K562 (cell line): ENCODE results near the gene DAAM1. TPM values are rescaled to one million over a fixed set of nuclear protein-coding genes. Genes with fewer than 3 reads are reported as not detected.

Experiments used
- ATAC-seq: fragments of 200-7000 bp; cut with Tn5 transposase; 3 replicates; pipeline ENCODE4 v1.9.1; 2020; ENCODE audit warnings: moderate library complexity
- BruUV-seq: library from RNA; stranded (reverse); fragments of 400-500 nt; replicated peaks from 2 replicates; lab custom pipeline; 2021; lab: Mats Ljungman, UMichigan
- CTCF ChIA-PET: fragments of 300-600 bp; formaldehyde crosslinking; extraction: SDS; loops from one replicate; lab custom pipeline; 2021; ENCODE audit warnings: low intra/inter-chr PET ratio; lab: Yijun Ruan, JAX
- POLR2A ChIA-PET: fragments of 300-600, 350-650 bp; sonication (Branson Sonifier 250); formaldehyde crosslinking; extraction: SDS; loops from one replicate; lab custom pipeline; 2021; ENCODE audit warnings: antibody characterized with exemption, inconsistent platforms; lab: Yijun Ruan, JAX
- DNase-seq, 4 experiments: peaks; one replicate each; pipeline versions ENCODE4 v3.0.0 to v3.0.0-alpha.2; 2011 to 2018; ENCODE audit warnings: low spot score in 3 of 4, mixed read lengths in 3 of 4; ENCODE audit errors: extremely low read depth in 1 of 4
- FAIRE-seq: peaks from 2 replicates; lab custom pipeline; 2011; peaks lifted over from hg19 to GRCh38; lab: Jason Lieb, UNC
- H2AFZ ChIP-seq: 2 replicates; pipeline ENCODE4 v1.6.0; 2011; ENCODE audit warnings: low read depth, low read length, control low read depth, inconsistent platforms
- H3K27ac ChIP-seq: fragments of 200-600 bp; 3 replicates; pipeline ENCODE4 v1.8.0; 2011; ENCODE audit warnings: low read depth, mild to moderate bottlenecking, control low read depth, inconsistent platforms, low read length, moderate library complexity, mixed read lengths; ENCODE audit errors: extremely low read depth
- H3K27me3 ChIP-seq, 2 experiments: fragments of 300-600 bp in 1 of 2; 2 replicates in 1 of 2; 3 replicates in 1 of 2; pipeline versions ENCODE4 v1.6.0 to v1.8.0; 2011; ENCODE audit warnings: inconsistent platforms in 2 of 2, low read length in 2 of 2, mild to moderate bottlenecking in 1 of 2, mixed read lengths in 1 of 2, moderate library complexity in 1 of 2; ENCODE audit not compliant: control insufficient read depth in 2 of 2, insufficient read depth in 2 of 2
- H3K36me3 ChIP-seq: fragments of 300-600 bp; 3 replicates; pipeline ENCODE4 v1.8.0; 2011; ENCODE audit warnings: mild to moderate bottlenecking, low read length, inconsistent platforms; ENCODE audit not compliant: control insufficient read depth, insufficient read depth
- H3K4me1 ChIP-seq, 2 experiments: fragments of 200-600 bp in 1 of 2; replicated peaks in 1 of 2; 2 replicates in 1 of 2; 3 replicates in 1 of 2; pipeline versions ENCODE4 v1.5.1 to v1.8.0; 2011; ENCODE audit warnings: inconsistent platforms in 2 of 2, low read length in 2 of 2, mild to moderate bottlenecking in 1 of 2, mixed read lengths in 1 of 2, moderate library complexity in 1 of 2; ENCODE audit not compliant: control insufficient read depth in 2 of 2, insufficient read depth in 2 of 2
- H3K4me2 ChIP-seq: 2 replicates; pipeline ENCODE4 v1.6.1; 2011; ENCODE audit warnings: low read length, control low read depth, inconsistent platforms, mixed read lengths; ENCODE audit not compliant: insufficient read depth
- H3K4me3 ChIP-seq: fragments of 200-600 bp; sonication (generic), shearing (Covaris generic); 2 replicates; pipeline ENCODE4 v1.5.1; 2016; ENCODE audit warnings: control low read depth, inconsistent platforms
- H3K79me2 ChIP-seq: fragments of 200-600 bp; 3 replicates; pipeline ENCODE4 v1.8.0; 2011; ENCODE audit warnings: low read length, inconsistent platforms; ENCODE audit not compliant: control insufficient read depth, insufficient read depth
- H3K9ac ChIP-seq, 2 experiments: 2 replicates each; pipeline versions ENCODE4 v1.6.0 to v1.6.1; 2011; ENCODE audit warnings: low read depth in 2 of 2, low read length in 2 of 2, control low read depth in 1 of 2, inconsistent platforms in 1 of 2, mild to moderate bottlenecking in 1 of 2, mixed read lengths in 1 of 2; ENCODE audit not compliant: insufficient read depth in 1 of 2
- H3K9me1 ChIP-seq: one replicate; pipeline ENCODE4 v1.6.0; 2011; ENCODE audit warnings: inconsistent platforms, mild to moderate bottlenecking, low read length, moderate library complexity; ENCODE audit not compliant: control insufficient read depth, insufficient read depth
- H3K9me3 ChIP-seq: replicated peaks from 2 replicates; pipeline ENCODE4 v1.5.1; 2011; ENCODE audit warnings: low read depth, low read length, inconsistent platforms; ENCODE audit not compliant: control insufficient read depth, insufficient read depth
- H4K20me1 ChIP-seq: replicated peaks from 2 replicates; pipeline ENCODE4 v1.6.1; 2011; ENCODE audit warnings: low read length, inconsistent platforms, mixed read lengths; ENCODE audit not compliant: control insufficient read depth, insufficient read depth
- ADNP ChIP-seq: fragments of 200-800 bp; sonication (Bioruptor generic); IDR thresholded peaks from 2 replicates; pipeline ENCODE4 v1.6.1; 2016; ENCODE audit warnings: missing genetic modification characterization, missing compliant biosample characterization
- E2F1 ChIP-seq: sonication (generic); formaldehyde crosslinking; IDR thresholded peaks from 2 replicates; pipeline ENCODE4 v1.8.1; 2023; ENCODE audit warnings: mild to moderate bottlenecking, missing genetic modification reagents, moderate library complexity
- HNRNPK ChIP-seq: fragments of 200-400 bp; formaldehyde crosslinking; IDR thresholded peaks from one replicate; pipeline ENCODE4 v1.6.1; 2018; ENCODE audit warnings: mild to moderate bottlenecking, low read depth, low read length; ENCODE audit not compliant: poor library complexity, severe bottlenecking
- KLF6 ChIP-seq: fragments of 250-450 bp; sonication (Bioruptor Pico); IDR thresholded peaks from 2 replicates; pipeline ENCODE4 v1.4.0; 2020; ENCODE audit warnings: mild to moderate bottlenecking, moderate library complexity, borderline replicate concordance
- NFIX ChIP-seq: fragments of 250-450 bp; sonication (Bioruptor Pico); IDR thresholded peaks from 2 replicates; pipeline ENCODE4 v1.4.0; 2020; ENCODE audit warnings: low read depth, mild to moderate bottlenecking, moderate library complexity
- POLR2A ChIP-seq: fragments of 450-650 bp; conservative IDR thresholded peaks from 2 replicates; pipeline ENCODE4 v1.6.1; 2016
- RBBP5 ChIP-seq: fragments of 200-600 bp; sonication (generic); IDR thresholded peaks from 2 replicates; pipeline ENCODE4 v1.6.1; 2012; ENCODE audit warnings: borderline replicate concordance, mild to moderate bottlenecking, low read length, control low read depth, inconsistent platforms; ENCODE audit not compliant: insufficient read depth, poor library complexity, severe bottlenecking
- RNF2 ChIP-seq: sonication (generic); IDR thresholded peaks from 2 replicates; pipeline ENCODE4 v1.6.1; 2016
- SRSF7 ChIP-seq: fragments of 200-400 bp; formaldehyde crosslinking; optimal IDR thresholded peaks from 2 replicates; pipeline ENCODE3; 2017; ENCODE audit warnings: mild to moderate bottlenecking, low read depth, low read length
- TAF1 ChIP-seq: IDR thresholded peaks from 2 replicates; pipeline ENCODE4 v1.6.1; 2011; ENCODE audit warnings: mild to moderate bottlenecking, low read length, moderate library complexity; ENCODE audit not compliant: insufficient read depth, control insufficient read depth, severe bottlenecking; ENCODE audit errors: extremely low read depth
- ZMIZ1 ChIP-seq, 2 experiments: fragments of 150-350 bp in 1 of 2; IDR thresholded peaks; 2 replicates each; pipeline ENCODE4 v1.6.1; 2012 to 2016; ENCODE audit warnings: low read depth in 2 of 2, low read length in 2 of 2, mild to moderate bottlenecking in 1 of 2, moderate library complexity in 1 of 2
- ZNF140 ChIP-seq: fragments of 250-450 bp; sonication (Bioruptor Pico); IDR thresholded peaks from 2 replicates; pipeline ENCODE4 v1.8.0; 2021; ENCODE audit warnings: moderate library complexity, mild to moderate bottlenecking, inconsistent platforms
- WGBS: fragments of 100-300 bp; shearing (Covaris generic); methylation state at CpG from one replicate; pipeline ENCODE4 v1.1.6; 2016; ENCODE audit warnings: low coverage, mixed read lengths; ENCODE audit not compliant: insufficient coverage; ENCODE audit errors: missing lambda C conversion rate; 5-methylcytosine and 5-hydroxymethylcytosine counted together
- in situ Hi-C: fragments of 300-500 bp; cut with MboI; formaldehyde crosslinking; loops from 4 replicates; pipeline ENCODE4 v1.15.0; 2018; ENCODE audit warnings: inconsistent platforms, mixed read lengths
- intact Hi-C: fragments of 100-400 bp; cut with micrococcal nuclease; formaldehyde crosslinking; loops from 2 replicates; pipeline ENCODE4 v1.14.2; 2022
- polyA plus RNA-seq, 8 experiments: library from polyadenylated mRNA; depleted of rRNA in 4 of 8; stranded (reverse) in 5 of 8; unstranded in 3 of 8; fragments of >200 nt; fragmentation: Nextera tagmentation in 2 of 8; fragmentation: Illumina TruSeq in 1 of 8; extraction: Ambion mirVana in 2 of 8; extraction: Trizol in 1 of 8; gene quantifications; 2 replicates each; pipeline versions ENCODE4 v1.2.1 to v1.2.3, GENCODE V29; 2011 to 2014; ENCODE audit warnings: inconsistent platforms in 1 of 8, missing spikeins in 1 of 8
- total RNA-seq, 7 experiments: library from RNA; depleted of rRNA in 6 of 7; stranded (reverse); fragments of >200 nt in 6 of 7; fragmentation: Illumina TruSeq in 2 of 7; extraction: Trizol in 2 of 7; gene quantifications; 2 replicates each; pipeline versions ENCODE4 v1.2.1 to v1.2.3, GENCODE V29; 2011 to 2021; ENCODE audit warnings: low replicate concordance in 1 of 7
- TF ChIP-seq, protein P1 (sequence below): sonication (generic); formaldehyde crosslinking; IDR thresholded peaks from 2 replicates; pipeline ENCODE4 v1.8.0; 2022; ENCODE audit warnings: mild to moderate bottlenecking, missing genetic modification reagents
- TF ChIP-seq, protein P2 (sequence below): IDR thresholded peaks from 2 replicates; pipeline ENCODE4 v1.6.1; 2014; ENCODE audit warnings: antibody characterized with exemption

The DAAM1 gene
- total and polyA plus RNA-seq, 9 of the 15 experiments (the other 6 are each of a cell fraction or from before 2014, with no cell fraction given), result 3.6 to 11.6 (median 6.7) TPM

- peak; percentile 22 for TF ChIP-seq TAF1
- peak; percentile 14 for TF ChIP-seq RBBP5
- TF ChIP-seq POLR2A, result peak; percentile 62
These were observed at the start of gene DAAM1 (continued) for GRCh38 chr14:59188461-59189090.

DNA sequence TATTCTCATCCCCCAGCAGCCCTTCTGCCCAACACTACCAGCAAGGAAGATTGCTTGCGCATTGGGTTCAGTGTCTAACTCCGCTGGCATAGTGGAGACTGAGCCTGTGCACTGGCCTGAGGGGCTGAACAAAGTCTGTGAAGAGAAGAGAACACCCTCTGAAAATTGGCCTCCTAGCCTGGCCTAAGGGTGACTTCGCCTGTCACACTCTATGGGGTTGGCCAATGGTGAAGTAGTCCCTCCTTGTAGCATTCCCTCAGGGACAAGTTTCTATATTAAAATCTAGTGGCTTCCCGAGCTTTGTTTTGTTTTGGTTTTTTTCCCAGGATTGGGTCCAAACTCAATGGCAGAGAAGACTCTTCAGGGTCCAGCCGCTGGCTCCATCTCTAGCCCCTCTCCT lies 49.1 kb upstream of the DAAM1 start:
- FAIRE-seq, result no peak
- no peak overlapping the region for H3K9ac ChIP-seq
- no peak for ATAC-seq
- no peaks in the 10 kb centered on the region for H3K4me1 ChIP-seq
- H3K79me2 ChIP-seq, result no peaks in the 10 kb centered on the region
- intact Hi-C loops, result no loop called here
- H3K4me3 ChIP-seq, result no peak overlapping the region
- POLR2A ChIA-PET, result interaction anchor here (0.6 kb wide), 1 partner anchor 49 kb away, joined by 3 read pairs; the partner anchor contains the start of gene DAAM1
- no peak overlapping the region for H2AFZ ChIP-seq
- H3K27ac ChIP-seq, result no peak overlapping the region
- CTCF ChIA-PET, result no interaction called here
- H4K20me1 ChIP-seq, result no peaks in the 10 kb centered on the region
- no peaks in the 10 kb centered on the region for H3K9me1 ChIP-seq
- no TSS peak for BruUV-seq
- in situ Hi-C loops, result no loop called here
- no peak for DNase-seq
- peaks cover 6 to 10% of the 10 kb centered on the region in 2 experiments; a peak in 4 of 5 replicates for H3K27me3 ChIP-seq
- no peak overlapping the region for H3K4me2 ChIP-seq
- WGBS, result 4% methylated on average over 3 of the region's 5 CpGs
- H3K36me3 ChIP-seq, result no peaks in the 10 kb centered on the region
- H3K9me3 ChIP-seq, result no peaks in the 10 kb centered on the region
- TF ChIP-seq SRSF7, result no peak
- no peak for TF ChIP-seq NFIX
- no peak for TF ChIP-seq ADNP (tag)
- TF ChIP-seq RNF2, result no peak
- TF ChIP-seq, protein P1, sequence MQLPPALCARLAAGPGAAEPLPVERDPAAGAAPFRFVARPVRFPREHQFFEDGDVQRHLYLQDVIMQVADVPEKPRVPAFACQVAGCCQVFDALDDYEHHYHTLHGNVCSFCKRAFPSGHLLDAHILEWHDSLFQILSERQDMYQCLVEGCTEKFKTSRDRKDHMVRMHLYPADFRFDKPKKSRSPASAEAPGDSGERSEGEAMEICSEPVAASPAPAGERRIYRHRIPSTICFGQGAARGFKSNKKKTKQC (CRISPR knock-in tag), result no peak
- TF ChIP-seq E2F1 (CRISPR knock-in tag), result no peak
- TF ChIP-seq KLF6, result no peak
- no peak for TF ChIP-seq HNRNPK
- TF ChIP-seq, protein P2, sequence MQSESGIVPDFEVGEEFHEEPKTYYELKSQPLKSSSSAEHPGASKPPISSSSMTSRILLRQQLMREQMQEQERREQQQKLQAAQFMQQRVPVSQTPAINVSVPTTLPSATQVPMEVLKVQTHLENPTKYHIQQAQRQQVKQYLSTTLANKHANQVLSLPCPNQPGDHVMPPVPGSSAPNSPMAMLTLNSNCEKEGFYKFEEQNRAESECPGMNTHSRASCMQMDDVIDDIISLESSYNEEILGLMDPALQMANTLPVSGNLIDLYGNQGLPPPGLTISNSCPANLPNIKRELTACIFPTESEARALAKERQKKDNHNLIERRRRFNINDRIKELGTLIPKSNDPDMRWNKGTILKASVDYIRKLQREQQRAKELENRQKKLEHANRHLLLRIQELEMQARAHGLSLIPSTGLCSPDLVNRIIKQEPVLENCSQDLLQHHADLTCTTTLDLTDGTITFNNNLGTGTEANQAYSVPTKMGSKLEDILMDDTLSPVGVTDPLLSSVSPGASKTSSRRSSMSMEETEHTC, result no peak
- no peak for TF ChIP-seq ZMIZ1 (IDR thresholded peaks at IDR 0.05; ENCODE audit: low read depth in 2 of 2, low read length in 2 of 2)
- TF ChIP-seq ZNF140, result no peak
